Activated CD8-positive, alpha-beta memory T cell treated with anti-CD3 and anti-CD28 coated beads, Interleukin-2, amount 50 U/mL, for 4 hours (primary cell): ENCODE results near the gene LACTBL1.
"Not testable (repeated sequence)": the region's sequence is repeated elsewhere in the genome, so short reads cannot be mapped to it uniquely, and the experiment has no call there.

Experiments
- DNase-seq: peaks from one replicate; pipeline ENCODE4 v3.0.0-alpha.2; 2020

Gene LACTBL1

GRCh38 chr1:22972760-22973159, at the start of gene LACTBL1:
LACTBL1 (minus strand) TSS chr1:22972866; CDS start chr1:22972316, 550 bp downstream.
- DNase-seq = no peak

GRCh38 chr1:23021834-23022233, 49.2 kb upstream of the LACTBL1 start:
- DNase-seq = no peak

- DNase-seq = no peak
Observed at GRCh38 chr1:23020706-23021405, 48.2 kb upstream of the LACTBL1 start.

- peak; percentile 24 for DNase-seq
Observed at GRCh38 chr1:23019863-23020625, 47.4 kb upstream of the LACTBL1 start.

- peak; percentile 97 for DNase-seq
Observed at GRCh38 chr1:23019094-23019862, 46.6 kb upstream of the LACTBL1 start, which contains the start of gene KDM1A. KDM1A (plus strand) TSS chr1:23019468; CDS start chr1:23019597, 129 bp downstream.

- DNase-seq = no peak
Observed at GRCh38 chr1:23018661-23019093, 46.0 kb upstream of the LACTBL1 start.

DNA sequence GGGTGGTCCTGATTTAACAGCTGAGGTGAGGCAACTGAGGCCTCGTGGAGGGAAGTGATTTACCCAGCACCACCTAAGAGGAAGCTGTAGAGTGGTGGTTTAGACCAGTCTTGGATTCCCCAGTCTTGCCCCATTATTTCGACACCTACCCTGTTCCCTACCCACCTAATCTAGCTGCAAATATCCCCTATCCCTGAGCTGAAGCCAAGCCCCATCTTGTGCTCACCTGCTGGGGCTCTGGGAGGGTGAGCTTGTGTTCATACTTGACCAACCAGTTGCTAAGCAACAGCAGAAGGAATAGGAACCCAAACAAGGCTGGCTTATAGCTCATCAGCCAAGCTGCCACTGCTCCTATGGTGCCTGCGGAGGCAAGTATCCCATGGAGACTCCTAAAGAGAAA, 41.0 kb upstream of the LACTBL1 start:
- DNase-seq = no peak

GRCh38 chr1:23010025-23010424, 37.4 kb upstream of the LACTBL1 start:
- not testable (repeated sequence) for DNase-seq

GRCh38 chr1:23008901-23009300, 36.2 kb upstream of the LACTBL1 start:
- no peak for DNase-seq

DNA sequence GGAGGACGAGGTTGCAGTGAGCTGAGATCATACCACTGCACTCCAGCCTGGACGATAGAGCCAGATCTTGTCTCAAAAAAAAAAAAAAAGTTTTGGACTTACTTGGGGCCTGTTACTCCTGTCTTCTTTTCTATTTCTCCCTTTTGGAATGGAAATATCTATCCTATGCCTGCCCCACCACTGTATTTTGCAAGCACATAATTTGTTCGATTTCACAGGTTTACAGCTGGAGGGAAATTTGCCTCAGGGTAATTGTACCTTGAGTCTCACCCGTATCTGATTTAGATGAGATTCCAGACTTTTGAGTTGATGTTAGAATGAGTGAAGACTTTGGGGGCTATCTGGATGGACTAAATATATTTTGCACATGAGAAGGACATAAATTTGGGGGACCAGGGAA, 34.4 kb upstream of the LACTBL1 start:
- DNase-seq = no peak

DNA sequence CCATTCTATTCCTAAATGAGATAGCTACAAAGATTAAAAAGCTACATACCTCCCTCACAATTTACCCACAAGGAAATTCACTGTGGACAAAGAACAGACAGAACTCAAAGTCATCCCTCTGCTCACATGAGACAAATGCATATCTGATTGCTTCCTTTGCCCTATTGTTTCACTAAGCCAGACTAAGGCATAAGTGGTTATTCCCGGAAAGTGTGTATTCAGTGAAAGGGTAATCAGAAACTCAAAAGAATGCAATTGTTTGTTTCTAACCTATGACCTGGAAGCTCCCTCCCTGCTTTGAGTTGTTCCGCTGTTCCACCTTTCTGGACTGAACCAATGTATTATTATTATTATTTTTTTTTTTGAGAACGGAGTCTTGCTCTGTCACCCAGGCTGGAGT, 32.1 kb upstream of the LACTBL1 start:
- not testable (repeated sequence) for DNase-seq

- no peak for DNase-seq
Observed at GRCh38 chr1:23004112-23004511, 31.4 kb upstream of the LACTBL1 start.

GRCh38 chr1:23002218-23002617, 29.6 kb upstream of the LACTBL1 start:
- DNase-seq = not testable (repeated sequence)

DNA sequence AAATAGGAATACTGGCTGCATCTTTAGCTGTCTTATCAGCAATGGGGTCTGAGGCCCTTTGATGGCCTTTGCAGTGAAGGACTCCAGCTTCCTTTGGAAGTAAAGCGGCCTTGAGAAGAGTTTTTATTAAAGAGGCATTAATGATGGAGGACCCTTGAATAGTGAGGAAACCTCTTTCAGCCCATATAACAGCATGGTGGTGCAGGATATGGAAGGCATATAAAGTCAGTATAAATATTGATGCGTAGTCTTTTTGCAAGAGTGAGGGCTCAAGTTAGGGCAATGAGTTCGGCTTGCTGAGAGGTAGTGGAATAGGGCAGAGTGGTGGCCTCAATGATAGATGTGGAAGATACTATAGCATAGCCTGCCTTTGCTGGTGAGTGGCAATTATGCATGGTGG, 27.5 kb upstream of the LACTBL1 start:
- not testable (repeated sequence) for DNase-seq

DNA sequence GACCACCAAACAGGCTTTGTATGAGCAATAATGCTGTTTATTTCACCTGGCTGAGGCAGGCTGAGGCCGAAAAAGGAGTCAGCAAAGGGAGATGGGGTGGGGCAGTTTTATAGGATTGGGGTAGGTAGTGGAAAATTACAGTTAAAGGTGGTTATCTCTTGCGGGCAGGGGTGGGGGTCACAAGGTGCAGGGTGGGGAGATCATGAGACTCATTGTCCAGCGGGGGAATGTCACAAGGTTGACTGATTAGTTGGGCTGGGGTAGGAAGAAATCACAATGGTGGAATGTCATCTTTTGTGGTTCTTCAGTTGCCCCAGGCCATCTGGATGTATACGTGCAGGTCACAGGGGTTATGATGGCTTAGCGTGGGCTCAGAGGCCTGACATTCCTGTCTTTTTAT, 24.9 kb upstream of the LACTBL1 start:
- DNase-seq = not testable (repeated sequence)

- DNase-seq = no peak
Observed at GRCh38 chr1:22995774-22996173, 23.1 kb upstream of the LACTBL1 start.

GRCh38 chr1:22993220-22993795, 20.6 kb upstream of the LACTBL1 start:
- DNase-seq = not testable (repeated sequence)

DNA sequence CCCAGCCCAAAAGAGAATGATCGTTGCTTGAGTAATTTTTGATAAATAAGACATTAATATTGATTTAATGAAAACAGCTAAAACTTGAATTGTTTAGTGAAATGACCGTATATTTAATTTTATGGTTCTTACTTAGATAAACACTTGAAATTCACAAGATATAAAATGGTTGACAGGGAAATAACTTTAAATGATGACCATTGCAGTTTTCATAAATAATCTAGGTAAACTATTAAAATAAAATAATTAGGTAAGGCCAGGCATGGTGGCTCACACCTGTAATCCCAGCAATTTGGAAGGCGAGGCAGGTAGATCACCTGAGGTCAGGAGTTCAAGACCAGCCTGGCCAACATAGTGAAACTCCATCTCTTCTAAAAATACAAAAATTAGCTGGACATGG, 19.7 kb upstream of the LACTBL1 start:
- DNase-seq = not testable (repeated sequence)

GRCh38 chr1:22983944-22984343, 11.3 kb upstream of the LACTBL1 start:
- DNase-seq = no peak

DNA sequence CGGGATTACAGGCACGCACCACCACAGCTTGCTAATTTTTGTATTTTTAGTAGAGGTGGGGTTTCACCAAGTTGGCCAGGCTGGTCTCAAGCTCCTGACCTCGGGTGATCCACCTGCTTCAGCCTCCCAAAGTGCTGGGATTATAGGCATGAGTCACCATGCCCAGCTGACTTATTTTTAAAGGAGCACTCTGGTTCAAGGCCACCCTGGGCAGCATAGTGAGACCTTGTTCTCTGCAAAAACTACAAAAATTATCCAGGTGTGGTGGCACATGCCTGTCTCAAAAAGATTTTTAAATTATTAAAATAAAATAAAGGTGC, 7.8 kb upstream of the LACTBL1 start:
- not testable (repeated sequence) for DNase-seq

- no peak for DNase-seq
Observed at GRCh38 chr1:22978299-22978698, 5.6 kb upstream of the LACTBL1 start.

GRCh38 chr1:22976461-22977243, 4.0 kb upstream of the LACTBL1 start:
- DNase-seq = peak; percentile 38
